K562 (cell line): Measurements from ENCODE around the gene ERMARD. TPM values are rescaled to one million over a fixed set of nuclear protein-coding genes. Genes with fewer than 3 reads are reported as not detected.

ENCODE experiments used
- ARHGAP35 ChIP-seq: fragments of 450-650 bp; IDR thresholded peaks from 2 replicates; pipeline ENCODE4 v1.6.1; 2018; ENCODE audit not compliant: partially characterized antibody
- CBX8 ChIP-seq: fragments of 200-600 bp; sonication (generic); IDR thresholded peaks from 2 replicates; pipeline ENCODE4 v1.6.1; 2012; ENCODE audit warnings: borderline replicate concordance, mixed run types, low read depth, mild to moderate bottlenecking, moderate library complexity, mixed read lengths, low read length, control low read depth, inconsistent platforms; ENCODE audit not compliant: poor library complexity, severe bottlenecking; ENCODE audit errors: extremely low read depth
- CCAR2 ChIP-seq: fragments of 200-400 bp; formaldehyde crosslinking; IDR thresholded peaks from 2 replicates; pipeline ENCODE4 v1.6.1; 2017; ENCODE audit warnings: mild to moderate bottlenecking, low read depth, low read length
- DPF2 ChIP-seq: fragments of 450-650 bp; IDR thresholded peaks from 2 replicates; pipeline ENCODE4 v1.6.1; 2016
- E2F4 ChIP-seq: sonication (generic); formaldehyde crosslinking; IDR thresholded peaks from 2 replicates; pipeline ENCODE4 v1.8.0; 2022; ENCODE audit warnings: mild to moderate bottlenecking, low read depth, missing genetic modification reagents
- GATA2 ChIP-seq: sonication (generic); formaldehyde crosslinking; IDR thresholded peaks from 2 replicates; pipeline ENCODE4 v1.4.0; 2020; ENCODE audit warnings: mild to moderate bottlenecking, missing genetic modification reagents
- HDGF ChIP-seq: fragments of 450-650 bp; IDR thresholded peaks from 2 replicates; pipeline ENCODE4 v1.6.1; 2016
- HIVEP1 ChIP-seq: fragments of 250-450 bp; sonication (Bioruptor Pico); IDR thresholded peaks from 2 replicates; pipeline ENCODE4 v1.4.0; 2020; ENCODE audit warnings: mild to moderate bottlenecking
- NELFE ChIP-seq: IDR thresholded peaks from 2 replicates; pipeline ENCODE4 v1.6.1; 2011; ENCODE audit warnings: mild to moderate bottlenecking; ENCODE audit not compliant: insufficient read depth, insufficient read length
- NR3C1 ChIP-seq: sonication (generic); formaldehyde crosslinking; IDR thresholded peaks from 2 replicates; pipeline ENCODE4 v1.8.1; 2022; ENCODE audit warnings: missing genetic modification reagents
- RB1 ChIP-seq: fragments of 450-650 bp; IDR thresholded peaks from 2 replicates; pipeline ENCODE4 v1.6.1; 2017; ENCODE audit warnings: low read depth, mild to moderate bottlenecking
- SRSF1 ChIP-seq: fragments of 200-400 bp; formaldehyde crosslinking; IDR thresholded peaks from 2 replicates; pipeline ENCODE4 v1.6.1; 2017; ENCODE audit warnings: mild to moderate bottlenecking, low read depth, low read length, moderate library complexity
- TFAM ChIP-seq: fragments of 250-450 bp; sonication (Bioruptor Pico); conservative IDR thresholded peaks from 2 replicates; pipeline ENCODE4 v1.5.0; 2021; ENCODE audit warnings: mild to moderate bottlenecking, moderate library complexity
- ZBTB26 ChIP-seq: fragments of 450-650 bp; formaldehyde crosslinking; IDR thresholded peaks from 2 replicates; pipeline ENCODE4 v1.4.0; 2022; ENCODE audit warnings: missing genetic modification characterization
- ZC3H4 ChIP-seq: sonication (generic); formaldehyde crosslinking; IDR thresholded peaks from 2 replicates; pipeline ENCODE4 v1.9.0; 2021; ENCODE audit warnings: missing genetic modification reagents, borderline replicate concordance
- ZNF253 ChIP-seq: fragments of 250-450 bp; sonication (Bioruptor Pico); conservative IDR thresholded peaks from 2 replicates; pipeline ENCODE4 v1.6.1; 2021; ENCODE audit warnings: mild to moderate bottlenecking
- ZNF3 ChIP-seq: fragments of 250-450 bp; sonication (Bioruptor Pico); IDR thresholded peaks from 2 replicates; pipeline ENCODE4 v1.5.0; 2021; ENCODE audit warnings: mild to moderate bottlenecking, moderate library complexity
- ZNF347 ChIP-seq: fragments of 450-650 bp; formaldehyde crosslinking; IDR thresholded peaks from 2 replicates; pipeline ENCODE4 v1.4.0; 2020; ENCODE audit warnings: low read depth, mild to moderate bottlenecking, moderate library complexity
- ZNF436 ChIP-seq: fragments of 250-450, 450-650 bp; sonication (Bioruptor Pico); formaldehyde crosslinking; IDR thresholded peaks from 2 replicates; pipeline ENCODE4 v1.7.0; 2020; ENCODE audit warnings: mild to moderate bottlenecking
- ZNF589 ChIP-seq: fragments of 200-800 bp; sonication (Bioruptor generic); IDR thresholded peaks from 2 replicates; pipeline ENCODE4 v1.6.1; 2016; ENCODE audit warnings: low read depth, missing genetic modification characterization, missing compliant biosample characterization
- ZNF77 ChIP-seq: fragments of 250-450 bp; sonication (Bioruptor Pico); IDR thresholded peaks from 2 replicates; pipeline ENCODE4 v1.5.0; 2020
- polyA plus RNA-seq, 8 experiments: library from polyadenylated mRNA; depleted of rRNA in 4 of 8; stranded (reverse) in 5 of 8; unstranded in 3 of 8; fragments of >200 nt; fragmentation: Nextera tagmentation in 2 of 8; fragmentation: Illumina TruSeq in 1 of 8; extraction: Ambion mirVana in 2 of 8; extraction: Trizol in 1 of 8; gene quantifications; 2 replicates each; pipeline versions ENCODE4 v1.2.1 to v1.2.3, GENCODE V29; 2011 to 2014; ENCODE audit warnings: inconsistent platforms in 1 of 8, missing spikeins in 1 of 8
- total RNA-seq, 7 experiments: library from RNA; depleted of rRNA in 6 of 7; stranded (reverse); fragments of >200 nt in 6 of 7; fragmentation: Illumina TruSeq in 2 of 7; extraction: Trizol in 2 of 7; gene quantifications; 2 replicates each; pipeline versions ENCODE4 v1.2.1 to v1.2.3, GENCODE V29; 2011 to 2021; ENCODE audit warnings: low replicate concordance in 1 of 7
- TF ChIP-seq, protein P1 (sequence below): fragments of 250-450 bp; sonication (Bioruptor Pico); IDR thresholded peaks from 2 replicates; pipeline ENCODE4 v1.8.0; 2022; ENCODE audit warnings: inconsistent platforms

The ERMARD gene
- total and polyA plus RNA-seq, 9 of the 15 experiments (the other 6 are each of a cell fraction or from before 2014, with no cell fraction given): 14.5 to 68.6 (median 27.7) TPM

DNA sequence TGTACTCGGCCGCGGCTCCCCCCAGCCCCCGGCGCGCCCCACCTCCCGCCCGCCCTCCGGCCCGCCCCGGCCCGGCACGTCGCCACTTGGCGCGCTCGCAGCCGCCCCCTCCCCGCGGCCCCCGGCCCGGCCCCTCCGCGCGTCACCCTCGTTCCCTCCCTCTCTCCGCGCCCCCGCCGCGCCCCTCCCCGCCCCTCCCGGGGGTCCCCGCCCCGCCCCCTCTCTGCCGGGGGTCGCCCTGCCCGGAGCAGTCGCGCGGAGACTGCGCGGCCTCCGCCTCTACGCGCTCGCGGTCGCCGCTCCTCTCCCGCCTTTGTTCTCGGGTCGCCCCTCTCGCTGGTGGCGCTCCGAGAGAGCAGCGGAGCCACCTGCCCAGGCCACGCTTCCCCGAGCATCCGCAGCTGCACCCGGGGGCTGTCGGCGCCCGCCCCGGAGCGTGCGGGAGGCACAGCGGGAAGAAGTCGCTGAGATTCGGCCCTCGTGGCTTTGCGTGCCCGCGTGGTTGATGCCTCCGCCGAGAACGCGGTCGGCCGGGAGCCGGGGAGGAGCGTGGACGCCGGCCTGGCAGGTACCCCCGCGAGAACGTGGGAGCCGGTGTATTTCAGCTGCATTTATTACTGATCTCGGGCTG lies 26.8 kb upstream of the ERMARD start, which contains the start of gene PHF10 (continued):
- no peak for TF ChIP-seq E2F4 (CRISPR knock-in tag)
- TF ChIP-seq NELFE: no peak
- no peak for TF ChIP-seq ZNF77
- peak; percentile 83; the same call in 1 of the 2 replicates for TF ChIP-seq NR3C1 (CRISPR knock-in tag)
- TF ChIP-seq HDGF: no peak
- TF ChIP-seq, protein P1, sequence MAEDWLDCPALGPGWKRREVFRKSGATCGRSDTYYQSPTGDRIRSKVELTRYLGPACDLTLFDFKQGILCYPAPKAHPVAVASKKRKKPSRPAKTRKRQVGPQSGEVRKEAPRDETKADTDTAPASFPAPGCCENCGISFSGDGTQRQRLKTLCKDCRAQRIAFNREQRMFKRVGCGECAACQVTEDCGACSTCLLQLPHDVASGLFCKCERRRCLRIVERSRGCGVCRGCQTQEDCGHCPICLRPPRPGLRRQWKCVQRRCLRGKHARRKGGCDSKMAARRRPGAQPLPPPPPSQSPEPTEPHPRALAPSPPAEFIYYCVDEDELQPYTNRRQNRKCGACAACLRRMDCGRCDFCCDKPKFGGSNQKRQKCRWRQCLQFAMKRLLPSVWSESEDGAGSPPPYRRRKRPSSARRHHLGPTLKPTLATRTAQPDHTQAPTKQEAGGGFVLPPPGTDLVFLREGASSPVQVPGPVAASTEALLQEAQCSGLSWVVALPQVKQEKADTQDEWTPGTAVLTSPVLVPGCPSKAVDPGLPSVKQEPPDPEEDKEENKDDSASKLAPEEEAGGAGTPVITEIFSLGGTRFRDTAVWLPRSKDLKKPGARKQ (CRISPR knock-in tag): no peak
- no peak for TF ChIP-seq ZNF253
- no peak for TF ChIP-seq DPF2
- TF ChIP-seq HIVEP1 (CRISPR knock-in tag): no peak
- TF ChIP-seq ARHGAP35: no peak
- no peak for TF ChIP-seq ZNF347
- TF ChIP-seq ZNF436 (CRISPR knock-in tag): no peak
- 0 out of 2 replicates have a peak, but pooled peaks have one; percentile 16 for TF ChIP-seq ZNF589 (CRISPR knock-in tag)
- TF ChIP-seq CCAR2: no peak
- TF ChIP-seq GATA2 (CRISPR knock-in tag): no peak
- TF ChIP-seq ZBTB26 (CRISPR knock-in tag): no peak
- no peak for TF ChIP-seq ZC3H4
- no peak for TF ChIP-seq TFAM (CRISPR knock-in tag)
- TF ChIP-seq SRSF1: no peak
- TF ChIP-seq ZNF3 (CRISPR knock-in tag): no peak
- TF ChIP-seq CBX8: no peak
- TF ChIP-seq RB1: peak; percentile 83
